A673 (cell line): ENCODE measurements around the gene STKLD1. TPM values are rescaled to one million over a fixed set of nuclear protein-coding genes. Genes with fewer than 3 reads are reported as not detected.

Experiments
- BruUV-seq: library from RNA; stranded (reverse); fragments of 400-500 nt; replicated peaks from 2 replicates; lab custom pipeline; 2021; lab: Mats Ljungman, UMichigan
- CTCF ChIA-PET: fragments of 300-600 bp; sonication (Branson Sonifier 250); formaldehyde crosslinking; loops from one replicate; lab custom pipeline; 2022; ENCODE audit warnings: antibody characterized with exemption; lab: Charles Lee
- POLR2A ChIA-PET: fragments of 300-600 bp; sonication (Branson Sonifier 250); formaldehyde crosslinking; loops from one replicate; lab custom pipeline; 2022; ENCODE audit warnings: antibody characterized with exemption; ENCODE audit not compliant: low non-redundant PET; lab: Charles Lee
- DNase-seq: peaks from one replicate; pipeline ENCODE4 v3.0.0-alpha.2; 2015; ENCODE audit warnings: low spot score
- H3K27ac ChIP-seq: fragments of 200-600 bp; sonication (generic); 2 replicates; pipeline ENCODE4 v1.5.1; 2016; ENCODE audit warnings: mixed run types, low read depth, mild to moderate bottlenecking, mixed read lengths, antibody characterized with exemption, low read length; ENCODE audit not compliant: poor library complexity, severe bottlenecking
- H3K27me3 ChIP-seq: fragments of 200-600 bp; sonication (generic); replicated peaks from 2 replicates; pipeline ENCODE4 v1.6.1; 2017; ENCODE audit warnings: mixed run types, low read depth, mild to moderate bottlenecking, mixed read lengths, antibody characterized with exemption, low read length; ENCODE audit not compliant: insufficient read depth, poor library complexity
- H3K36me3 ChIP-seq: fragments of 200-600 bp; sonication (generic); 2 replicates; pipeline ENCODE4 v1.6.1; 2016; ENCODE audit warnings: mixed run types, mild to moderate bottlenecking, mixed read lengths, antibody characterized with exemption, low read length; ENCODE audit not compliant: insufficient read depth, poor library complexity, severe bottlenecking
- H3K4me1 ChIP-seq: fragments of 200-600 bp; sonication (generic); 2 replicates; pipeline ENCODE4 v1.6.1; 2017; ENCODE audit warnings: mixed run types, mild to moderate bottlenecking, mixed read lengths, antibody characterized with exemption, low read length; ENCODE audit not compliant: insufficient read depth, poor library complexity, severe bottlenecking
- H3K4me3 ChIP-seq: fragments of 200-600 bp; sonication (generic); 2 replicates; pipeline ENCODE4 v1.5.1; 2016; ENCODE audit warnings: low read depth, mixed run types, mild to moderate bottlenecking, mixed read lengths, low read length; ENCODE audit not compliant: poor library complexity, severe bottlenecking
- H3K9me3 ChIP-seq: fragments of 200-600 bp; sonication (generic); 2 replicates; pipeline ENCODE4 v1.6.1; 2016; ENCODE audit warnings: mixed run types, low read depth, mild to moderate bottlenecking, mixed read lengths, antibody characterized with exemption, low read length; ENCODE audit not compliant: poor library complexity, severe bottlenecking
- CTCF ChIP-seq: fragments of 300-800, 200-600 bp; sonication (generic); conservative IDR thresholded peaks from 2 replicates; pipeline ENCODE4 v1.5.1; 2017; ENCODE audit warnings: low read depth, mild to moderate bottlenecking, antibody characterized with exemption, low read length, moderate library complexity, mixed read lengths
- EZH2 ChIP-seq: fragments of 200-600 bp; sonication (generic); IDR thresholded peaks from 2 replicates; pipeline ENCODE4 v1.6.1; 2017; ENCODE audit warnings: borderline replicate concordance, low read depth, mild to moderate bottlenecking, mixed read lengths, antibody characterized with exemption, low read length; ENCODE audit not compliant: poor library complexity, severe bottlenecking
- intact Hi-C: fragments of 100-400 bp; cut with micrococcal nuclease; formaldehyde crosslinking; loops from one replicate; pipeline ENCODE4 v1.10.0; 2022; ENCODE audit not compliant: unreplicated experiment
- total RNA-seq: library from RNA; stranded (reverse); gene quantifications from 2 replicates; pipeline ENCODE4 v1.2.3, GENCODE V29; 2021

Gene STKLD1
- total RNA-seq, 1 experiment from 2014 or later, result 0.52 TPM

- intact Hi-C loops, result no loop called here
- Histone ChIP-seq H3K4me1 (no peaks in the 10 kb centered on the region), H3K36me3 (no peaks in the 10 kb centered on the region), H3K9me3 (no peaks in the 10 kb centered on the region), H3K27me3 (no peaks in the 10 kb centered on the region), H3K4me3 (no peak overlapping the region), H3K27ac (no peak overlapping the region)
- CTCF ChIA-PET, result no interaction called here
- no TSS peak for BruUV-seq
- POLR2A ChIA-PET, result no interaction called here
- DNase-seq, result no peak
- TF ChIP-seq CTCF (no peak), EZH2 (no peak)
These were observed 9.3 kb downstream of the STKLD1 start for GRCh38 chr9:133385452-133385851.

GRCh38 chr9:133386338-133386737 is 10.2 kb downstream of the STKLD1 start:
- no peak for TF ChIP-seq EZH2
- TF ChIP-seq CTCF, result no peak
- no peak for DNase-seq
- H3K27me3 ChIP-seq, result no peaks in the 10 kb centered on the region
- H3K36me3 ChIP-seq, result no peaks in the 10 kb centered on the region
- POLR2A ChIA-PET, result no interaction called here
- no peak overlapping the region for H3K27ac ChIP-seq
- CTCF ChIA-PET, result interaction anchor here (0.5 to 1.0 kb wide), 2 partner anchors 200 to 201 kb away, joined by 4 to 8 read pairs; no protein-coding TSS in a partner anchor
- H3K4me3 ChIP-seq, result no peak overlapping the region
- no peaks in the 10 kb centered on the region for H3K4me1 ChIP-seq
- intact Hi-C loops, result no loop called here
- no TSS peak for BruUV-seq
- no peaks in the 10 kb centered on the region for H3K9me3 ChIP-seq

GRCh38 chr9:133387680-133388079 is 11.5 kb downstream of the STKLD1 start:
- Histone ChIP-seq H3K27me3 (no peaks in the 10 kb centered on the region), H3K9me3 (no peaks in the 10 kb centered on the region), H3K4me1 (no peaks in the 10 kb centered on the region), H3K4me3 (no peak overlapping the region), H3K27ac (no peak overlapping the region), H3K36me3 (no peaks in the 10 kb centered on the region)
- no peak for DNase-seq
- intact Hi-C loops, result no loop called here
- ChIA-PET CTCF (no interaction called here), POLR2A (no interaction called here)
- TF ChIP-seq EZH2 (no peak), CTCF (no peak)
- no TSS peak for BruUV-seq
